ENCODE results near the gene SMAD9. TPM values are rescaled to one million over a fixed set of nuclear protein-coding genes. Genes with fewer than 3 reads are reported as not detected.

Gene SMAD9
- total and polyA plus RNA-seq, 8 donors = 9.2 to 33.0 (median 26.9) TPM

- DNase-seq (no peak), ATAC-seq (no peak)
- no peaks in the 10 kb centered on the region for H3K27me3 ChIP-seq
- H3K9me3 ChIP-seq = no peaks in the 10 kb centered on the region
- H3K27ac ChIP-seq = peak overlapping the region in 1 of 2 donors; percentile 46
- no peaks in the 10 kb centered on the region for H3K4me1 ChIP-seq
- intact Hi-C loops (cut with DNase I) = no loop called here
- no peak for TF ChIP-seq CTCF (IDR thresholded peaks at IDR 0.05)
- peaks cover 0 to 7% of the 10 kb centered on the region in 2 donors for H3K36me3 ChIP-seq
- H3K4me3 ChIP-seq = no peak overlapping the region
Observed at GRCh38 chr13:36862002-36862685, 57.9 kb downstream of the SMAD9 start.

- DNase-seq (no peak), ATAC-seq (no peak)
- TF ChIP-seq CTCF (IDR thresholded peaks at IDR 0.05) = no peak
- H3K36me3 ChIP-seq = no peaks in the 10 kb centered on the region
- no peaks in the 10 kb centered on the region for H3K4me1 ChIP-seq
- no peaks in the 10 kb centered on the region for H3K9me3 ChIP-seq
- no peaks in the 10 kb centered on the region for H3K27me3 ChIP-seq
- no peak overlapping the region for H3K27ac ChIP-seq
- no peak overlapping the region for H3K4me3 ChIP-seq
- intact Hi-C loops (cut with DNase I) = loop anchor here in 1 of 2 donors (10.0 kb wide), 1 partner anchor 126 kb away; no protein-coding TSS in a partner anchor
Observed at GRCh38 chr13:36859259-36859658, 60.8 kb downstream of the SMAD9 start.

- no peaks in the 10 kb centered on the region for H3K4me1 ChIP-seq
- DNase-seq (peak in 2 of 4 donors; percentile 39 to 44), ATAC-seq (peak; percentile 82)
- intact Hi-C loops (cut with DNase I) = loop anchor here in 1 of 2 donors (10.0 kb wide), 1 partner anchor 127 kb away; no protein-coding TSS in a partner anchor
- TF ChIP-seq CTCF (IDR thresholded peaks at IDR 0.05) = peak; percentile 19 to 31
- H3K9me3 ChIP-seq = no peaks in the 10 kb centered on the region
- H3K36me3 ChIP-seq = peaks cover 0 to under 1% of the 10 kb centered on the region in 2 donors
- no peak overlapping the region for H3K27ac ChIP-seq
- H3K4me3 ChIP-seq = no peak overlapping the region
- H3K27me3 ChIP-seq = no peaks in the 10 kb centered on the region
Observed at GRCh38 chr13:36858290-36858689, 61.7 kb downstream of the SMAD9 start.

GRCh38 chr13:36857253-36857652 lies 62.8 kb downstream of the SMAD9 start:
- ATAC-seq = no peak
- no peak for DNase-seq
- Histone ChIP-seq H3K36me3 (peaks cover 0 to 5% of the 10 kb centered on the region in 2 donors), H3K9me3 (no peaks in the 10 kb centered on the region), H3K4me1 (no peaks in the 10 kb centered on the region), H3K4me3 (no peak overlapping the region), H3K27ac (no peak overlapping the region), H3K27me3 (no peaks in the 10 kb centered on the region)
- intact Hi-C loops (cut with DNase I) = loop anchor here in 1 of 2 donors (10.0 kb wide), 1 partner anchor 128 kb away; no protein-coding TSS in a partner anchor
- TF ChIP-seq CTCF (IDR thresholded peaks at IDR 0.05) = no peak

GRCh38 chr13:36850790-36851438 lies 69.1 kb downstream of the SMAD9 start:
- Histone ChIP-seq H3K27me3 (no peaks in the 10 kb centered on the region), H3K4me1 (no peaks in the 10 kb centered on the region), H3K27ac (no peak overlapping the region), H3K4me3 (no peak overlapping the region), H3K9me3 (no peaks in the 10 kb centered on the region), H3K36me3 (peaks cover 0 to 5% of the 10 kb centered on the region in 2 donors)
- DNase-seq = no peak
- no peak for ATAC-seq
- intact Hi-C loops (cut with DNase I) = loop anchor here in 1 of 2 donors (10.0 kb wide), 1 partner anchor 134 kb away; no protein-coding TSS in a partner anchor
- no peak for TF ChIP-seq CTCF (IDR thresholded peaks at IDR 0.05)

Measured in left lung (tissue), 10 donors.